Measurements from ENCODE around the gene SPTBN1.

- peak; percentile 28 for TF ChIP-seq CTCF (IDR thresholded peaks at IDR 0.05; ENCODE audit: low read depth, low read length)
- TF ChIP-seq POLR2A (IDR thresholded peaks at IDR 0.05; ENCODE audit: extremely low read depth, insufficient read length): no peak
These were observed 248.8 kb downstream of the SPTBN1 start for GRCh38 chr2:54704688-54705605.
